BLaER1 (cell line): ENCODE data around the gene TLN1.

Source experiments
- H3K27ac ChIP-seq: shearing (Covaris generic); formaldehyde crosslinking; 2 replicates; pipeline ENCODE4 v1.8.1; 2022
- H3K27me3 ChIP-seq: shearing (Covaris generic); formaldehyde crosslinking; 2 replicates; pipeline ENCODE4 v1.8.1; 2022
- H3K36me3 ChIP-seq: shearing (Covaris generic); formaldehyde crosslinking; 2 replicates; pipeline ENCODE4 v1.8.1; 2022
- H3K4me1 ChIP-seq: shearing (Covaris generic); formaldehyde crosslinking; 2 replicates; pipeline ENCODE4 v1.8.1; 2022
- H3K4me2 ChIP-seq: shearing (Covaris generic); formaldehyde crosslinking; 2 replicates; pipeline ENCODE4 v1.8.1; 2022
- H3K4me3 ChIP-seq: shearing (Covaris generic); formaldehyde crosslinking; 2 replicates; pipeline ENCODE4 v1.8.1; 2022
- H3K9ac ChIP-seq: shearing (Covaris generic); formaldehyde crosslinking; 2 replicates; pipeline ENCODE4 v1.8.1; 2022
- H3K9me3 ChIP-seq: shearing (Covaris generic); formaldehyde crosslinking; 2 replicates; pipeline ENCODE4 v1.8.1; 2022
- H4K20me1 ChIP-seq: shearing (Covaris generic); formaldehyde crosslinking; 2 replicates; pipeline ENCODE4 v1.8.1; 2022
- Cebpa-rat ChIP-seq: shearing (Covaris generic); IDR thresholded peaks from 2 replicates; pipeline ENCODE4 v1.8.1; 2022

The TLN1 gene

DNA sequence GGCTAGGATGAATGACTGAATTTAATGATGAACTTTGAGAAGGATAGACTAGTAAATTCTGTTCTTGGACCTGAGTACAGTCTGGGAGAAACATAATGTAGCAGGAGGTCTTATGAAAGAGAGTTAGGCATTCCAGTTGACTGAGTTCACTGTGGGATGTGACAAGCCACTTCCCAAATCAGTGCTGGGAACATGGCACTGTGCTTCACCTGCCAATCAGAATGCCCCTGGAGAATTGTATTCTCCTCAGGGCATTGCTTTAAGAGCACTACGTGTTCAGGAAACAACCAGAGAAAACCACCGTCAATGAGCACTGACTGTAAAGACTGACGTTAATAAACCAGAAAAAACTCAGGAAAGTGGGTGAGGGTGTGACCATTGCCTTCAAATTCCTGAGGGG, 72.7 kb downstream of the TLN1 start:
- Histone ChIP-seq H3K36me3 (peaks cover 11% of the 10 kb centered on the region), H3K9me3 (no peaks in the 10 kb centered on the region), H4K20me1 (no peaks in the 10 kb centered on the region), H3K4me1 (peaks cover 79% of the 10 kb centered on the region), H3K4me3 (peak overlapping the region; percentile 75), H3K9ac (peak overlapping the region; percentile 92), H3K27me3 (no peaks in the 10 kb centered on the region), H3K27ac (peak overlapping the region; percentile 98; the same call in 1 of the 2 replicates), H3K4me2 (peak overlapping the region; percentile 94)
- no peak for TF ChIP-seq Cebpa-rat

DNA sequence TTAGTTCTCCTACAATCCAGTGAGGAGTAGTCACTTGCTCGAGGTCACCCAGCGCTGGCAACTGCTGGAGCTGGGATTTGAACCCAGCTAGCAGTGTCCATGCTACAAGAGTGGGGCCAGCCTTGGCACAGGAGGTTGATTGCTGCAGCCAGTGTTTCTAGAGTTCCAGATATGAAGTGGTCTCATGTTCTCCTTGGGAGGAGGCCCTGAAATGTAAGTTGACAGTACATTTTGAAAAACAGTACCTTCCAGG, 73.1 kb downstream of the TLN1 start:
- H4K20me1 ChIP-seq, result no peaks in the 10 kb centered on the region
- peaks cover 79% of the 10 kb centered on the region for H3K4me1 ChIP-seq
- H3K9ac ChIP-seq, result peak overlapping the region; percentile 92
- peak overlapping the region; percentile 94 for H3K4me2 ChIP-seq
- peak overlapping the region; percentile 75 for H3K4me3 ChIP-seq
- no peaks in the 10 kb centered on the region for H3K27me3 ChIP-seq
- H3K36me3 ChIP-seq, result peaks cover 11% of the 10 kb centered on the region
- TF ChIP-seq Cebpa-rat, result no peak
- no peaks in the 10 kb centered on the region for H3K9me3 ChIP-seq
- H3K27ac ChIP-seq, result peak overlapping the region; percentile 98

DNA sequence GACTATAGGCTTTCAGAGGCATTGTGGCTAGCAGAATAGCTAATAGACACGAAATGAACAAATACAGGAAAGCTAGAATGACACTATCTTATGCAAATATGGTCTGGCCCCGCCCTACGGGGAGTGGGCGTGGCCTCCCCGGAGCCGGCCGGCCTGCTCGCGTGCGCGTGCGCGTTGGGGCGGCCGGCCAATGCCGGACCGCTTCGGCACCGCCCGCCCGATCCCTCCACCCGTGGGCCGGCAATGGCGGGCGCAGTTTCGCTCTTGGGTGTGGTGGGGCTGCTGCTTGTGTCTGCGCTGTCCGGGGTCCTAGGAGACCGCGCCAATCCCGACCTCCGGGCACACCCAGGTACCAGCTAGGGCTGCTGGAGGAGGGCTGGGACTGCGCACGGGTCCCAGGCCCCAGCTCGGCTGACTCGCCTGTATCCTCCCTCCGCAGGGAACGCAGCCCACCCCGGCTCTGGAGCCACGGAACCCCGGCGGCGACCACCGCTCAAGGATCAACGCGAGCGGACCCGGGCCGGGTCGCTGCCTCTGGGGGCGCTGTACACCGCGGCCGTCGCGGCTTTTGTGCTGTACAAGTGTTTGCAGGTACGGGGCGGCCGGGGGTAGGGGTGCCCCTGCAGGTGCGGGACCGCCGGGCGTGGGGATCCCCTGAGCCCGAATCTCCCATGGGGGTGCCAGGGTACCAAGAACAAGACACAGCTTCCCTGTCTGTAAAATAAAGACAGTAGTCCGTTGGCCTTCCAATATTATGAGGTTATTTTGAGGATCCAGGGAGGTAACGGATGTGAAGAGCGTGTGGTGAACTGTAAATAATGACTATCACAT, 73.6 kb downstream of the TLN1 start, which contains the start of gene CCDC107:
CCDC107 (plus strand) TSS at position 156 of the 831 bp plus-strand sequence; CDS start at position 244, 88 bp downstream.
- H3K9ac ChIP-seq, result peak within 1 kb of the TSS; percentile 92
- peak within 1 kb of the TSS; percentile 98 for H3K27ac ChIP-seq
- no peaks in the 10 kb centered on the region for H3K27me3 ChIP-seq
- peaks cover 11% of the 10 kb centered on the region for H3K36me3 ChIP-seq
- TF ChIP-seq Cebpa-rat, result no peak
- H3K9me3 ChIP-seq, result no peaks in the 10 kb centered on the region
- H3K4me2 ChIP-seq, result peak within 1 kb of the TSS; percentile 94
- H4K20me1 ChIP-seq, result no peaks in the 10 kb centered on the region
- peak within 1 kb of the TSS; percentile 75 for H3K4me3 ChIP-seq
- peaks cover 75% of the 10 kb centered on the region for H3K4me1 ChIP-seq

DNA sequence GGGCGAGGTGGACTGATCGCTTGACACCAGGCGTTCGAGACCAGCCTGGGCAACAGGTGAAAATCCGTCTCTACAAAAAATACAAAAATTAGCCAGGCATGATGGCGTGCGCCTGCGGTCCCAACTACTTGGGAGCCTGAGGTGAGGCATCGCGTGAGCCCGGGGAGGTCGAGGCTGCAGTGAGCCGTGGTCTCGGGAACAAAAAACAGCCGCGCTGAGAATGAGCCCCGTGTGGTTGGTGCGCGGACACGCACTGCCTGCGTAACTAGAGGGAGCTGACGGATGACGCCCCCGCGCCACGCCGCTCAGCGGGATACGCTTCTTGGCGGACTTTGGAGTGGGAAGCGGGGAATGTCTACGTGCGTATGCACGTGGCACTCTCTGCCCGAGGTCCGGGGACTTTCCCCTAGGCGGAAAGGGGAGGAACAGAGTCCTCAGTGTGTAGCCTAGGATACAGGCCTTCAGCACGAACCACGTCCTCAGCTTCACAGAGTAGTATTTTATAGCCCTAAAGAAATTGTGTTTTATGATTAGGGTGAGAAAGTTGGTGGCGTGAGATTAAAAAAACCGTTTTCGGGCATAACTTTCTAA, 74.4 kb downstream of the TLN1 start, which contains the start of gene RMRP:
RMRP (minus strand) TSS at position 474 of the 591 bp plus-strand sequence.
- H3K4me1 ChIP-seq, result peaks cover 71% of the 10 kb centered on the region

DNA sequence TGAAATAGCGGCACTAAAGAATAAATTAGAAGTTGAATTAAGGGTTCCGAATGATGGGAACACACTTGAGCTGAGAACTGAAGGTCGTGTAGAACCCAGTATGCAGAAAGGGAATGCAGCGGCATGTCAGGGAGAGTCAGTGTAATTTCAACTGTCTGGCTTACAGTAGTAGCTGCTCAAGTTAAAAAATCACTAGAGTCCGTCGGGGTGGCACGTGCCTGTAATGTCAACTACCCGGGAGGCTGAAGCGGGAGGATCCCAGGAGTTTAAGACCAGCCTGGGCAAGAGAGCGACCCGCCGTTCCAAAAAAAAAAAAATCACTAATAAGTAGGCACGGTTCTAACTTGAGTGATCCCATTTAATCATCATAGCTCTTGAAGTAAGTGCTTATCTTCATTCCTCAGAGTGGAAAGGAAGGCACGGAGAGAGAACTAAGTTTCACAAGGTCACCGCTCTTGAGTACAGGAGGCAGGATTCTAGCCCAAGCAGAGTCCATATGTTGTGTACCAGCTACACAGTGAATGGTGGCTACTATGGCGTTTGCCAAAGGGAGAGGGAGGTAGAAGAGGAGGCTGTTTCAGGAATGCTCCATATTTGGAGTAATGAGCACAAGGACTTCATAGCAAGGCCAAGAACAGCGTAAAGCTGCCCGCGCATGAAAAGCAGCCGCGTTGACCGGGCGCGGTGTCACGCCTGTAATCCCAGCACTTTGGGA, 75.0 kb downstream of the TLN1 start:
- Histone ChIP-seq H3K4me3 (peak overlapping the region; percentile 75), H3K9me3 (no peaks in the 10 kb centered on the region), H3K27ac (peak overlapping the region; percentile 98), H3K9ac (peak overlapping the region; percentile 92; the same call in 1 of the 2 replicates), H4K20me1 (no peaks in the 10 kb centered on the region), H3K36me3 (peaks cover 11% of the 10 kb centered on the region), H3K4me2 (peak overlapping the region; percentile 94), H3K27me3 (no peaks in the 10 kb centered on the region), H3K4me1 (peaks cover 71% of the 10 kb centered on the region)
- no peak for TF ChIP-seq Cebpa-rat

More for the DNA sequence above, 74.4 kb downstream of the TLN1 start, which contains the start of gene RMRP:
- H3K36me3 ChIP-seq, result peaks cover 11% of the 10 kb centered on the region
- H3K9ac ChIP-seq, result peak within 1 kb of the TSS; percentile 92
- H3K9me3 ChIP-seq, result no peaks in the 10 kb centered on the region
- no peaks in the 10 kb centered on the region for H3K27me3 ChIP-seq
- peak within 1 kb of the TSS; percentile 94 for H3K4me2 ChIP-seq
- no peak for TF ChIP-seq Cebpa-rat
- no peaks in the 10 kb centered on the region for H4K20me1 ChIP-seq
- peak within 1 kb of the TSS; percentile 75 for H3K4me3 ChIP-seq
- peak within 1 kb of the TSS; percentile 98 for H3K27ac ChIP-seq

DNA sequence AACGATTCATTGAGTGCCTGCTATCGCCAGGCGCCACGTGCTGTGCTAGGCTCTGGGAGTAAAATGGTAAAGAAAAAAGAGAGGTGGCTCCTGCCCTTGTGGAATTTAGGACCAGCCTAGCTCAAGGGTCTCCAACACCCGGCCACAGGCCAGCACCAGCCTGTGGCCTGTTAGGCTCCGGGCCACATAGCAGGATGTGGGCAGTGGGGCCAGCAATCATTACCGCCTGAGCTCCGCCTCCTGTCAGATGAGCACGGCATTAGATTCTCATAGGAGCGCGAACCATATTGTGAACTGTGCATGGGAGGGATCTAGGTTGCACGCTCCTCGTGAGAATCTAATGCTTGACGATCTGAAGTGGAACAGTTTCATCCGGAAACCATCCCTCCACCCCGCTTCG, 75.6 kb downstream of the TLN1 start:
- no peak overlapping the region for H3K27ac ChIP-seq
- no peaks in the 10 kb centered on the region for H4K20me1 ChIP-seq
- H3K9me3 ChIP-seq, result no peaks in the 10 kb centered on the region
- no peak overlapping the region for H3K4me3 ChIP-seq
- peak overlapping the region; percentile 94; the same call in 1 of the 2 replicates for H3K4me2 ChIP-seq
- H3K9ac ChIP-seq, result no peak overlapping the region
- no peak for TF ChIP-seq Cebpa-rat
- H3K36me3 ChIP-seq, result peaks cover 11% of the 10 kb centered on the region
- no peaks in the 10 kb centered on the region for H3K27me3 ChIP-seq
- peaks cover 71% of the 10 kb centered on the region for H3K4me1 ChIP-seq

DNA sequence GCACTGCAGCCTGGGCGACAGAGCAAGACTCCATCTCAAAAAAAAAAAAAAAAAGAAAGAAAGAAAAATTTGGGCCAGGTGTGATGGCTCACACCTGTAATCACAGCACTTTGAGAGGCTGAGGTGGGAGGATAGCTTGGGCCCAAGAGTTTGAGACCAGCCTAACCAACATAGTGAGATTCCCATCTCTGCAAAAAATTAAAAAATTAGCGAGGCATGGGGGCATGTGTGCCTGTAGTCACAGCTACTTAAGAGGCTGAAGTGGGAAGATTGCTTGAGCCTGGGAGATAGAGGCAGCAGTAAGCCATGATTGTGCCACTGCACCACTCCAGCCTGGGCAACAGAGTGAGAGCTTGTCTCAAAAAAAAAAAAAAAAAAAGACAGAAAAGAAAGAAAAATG, 78.4 kb downstream of the TLN1 start:
- peaks cover 71% of the 10 kb centered on the region for H3K4me1 ChIP-seq
- no peak overlapping the region for H3K9ac ChIP-seq
- H3K9me3 ChIP-seq, result no peaks in the 10 kb centered on the region
- H3K4me2 ChIP-seq, result no peak overlapping the region
- H4K20me1 ChIP-seq, result no peaks in the 10 kb centered on the region
- no peaks in the 10 kb centered on the region for H3K36me3 ChIP-seq
- H3K27me3 ChIP-seq, result no peaks in the 10 kb centered on the region
- H3K4me3 ChIP-seq, result no peak overlapping the region
- no peak overlapping the region for H3K27ac ChIP-seq
- TF ChIP-seq Cebpa-rat, result no peak

DNA sequence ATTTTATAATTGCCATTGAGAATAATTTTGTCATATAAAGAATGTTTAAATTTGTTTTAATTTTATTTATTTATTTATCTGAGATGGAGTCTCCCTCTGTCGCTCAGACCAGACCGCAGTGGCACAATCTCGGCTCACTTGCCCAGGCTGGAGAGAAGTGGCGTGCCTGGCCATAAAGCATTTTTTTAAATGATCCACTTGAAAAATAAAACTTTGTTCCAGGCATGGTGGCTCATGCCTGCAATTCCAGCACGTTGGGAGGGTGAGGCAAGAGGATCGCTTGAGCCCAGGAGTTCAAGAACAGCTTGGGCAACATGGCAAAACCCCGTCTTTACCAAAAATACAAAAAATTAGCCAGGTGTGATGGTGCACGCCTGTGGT, 79.2 kb downstream of the TLN1 start:
- Histone ChIP-seq H3K4me1 (peaks cover 79% of the 10 kb centered on the region), H3K36me3 (no peaks in the 10 kb centered on the region), H3K4me2 (no peak overlapping the region), H3K9me3 (no peaks in the 10 kb centered on the region), H4K20me1 (no peaks in the 10 kb centered on the region), H3K27me3 (no peaks in the 10 kb centered on the region), H3K27ac (no peak overlapping the region), H3K9ac (no peak overlapping the region), H3K4me3 (no peak overlapping the region)
- TF ChIP-seq Cebpa-rat, result no peak

DNA sequence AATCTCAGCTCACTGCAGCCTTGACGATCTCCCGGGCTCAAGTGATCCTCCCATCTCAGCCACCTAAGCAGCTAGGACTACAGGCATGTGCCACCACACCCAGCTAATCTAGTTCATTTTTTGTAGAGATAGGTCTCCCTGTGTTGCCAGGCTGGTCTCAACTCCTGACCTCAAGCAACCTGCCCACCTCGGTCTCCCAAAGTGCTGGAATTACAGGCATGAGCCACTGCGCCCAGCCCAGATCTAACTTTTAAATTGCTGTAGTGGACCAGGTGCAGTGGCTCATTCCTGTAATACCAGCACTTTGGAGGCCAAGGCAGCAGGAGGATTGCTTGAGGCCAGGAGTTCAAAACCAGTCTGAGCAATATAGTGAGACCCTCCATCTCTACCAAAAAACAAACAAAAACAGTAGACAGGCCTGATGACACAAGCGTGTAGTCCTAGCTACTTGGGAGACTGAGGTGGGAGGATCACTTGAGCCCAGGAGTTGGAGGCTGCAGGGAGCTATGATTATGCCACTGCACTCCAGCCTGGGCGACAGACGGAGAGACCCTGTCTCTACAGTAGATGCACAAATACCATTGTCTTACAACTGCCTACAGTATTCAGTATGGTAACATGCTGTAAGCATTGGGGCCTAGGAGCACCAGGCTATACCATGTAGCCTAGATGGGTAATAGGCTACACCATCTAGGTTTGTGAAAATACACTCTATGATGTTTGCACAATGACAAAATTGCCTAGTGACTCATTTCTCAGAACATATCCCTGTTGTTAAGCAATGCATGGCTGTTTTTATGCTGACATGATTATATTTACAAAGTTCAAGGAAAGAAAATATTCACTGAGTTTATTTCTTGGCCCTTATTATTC, 79.8 kb downstream of the TLN1 start:
- H3K9ac ChIP-seq, result no peak overlapping the region
- H3K27me3 ChIP-seq, result no peaks in the 10 kb centered on the region
- H3K4me3 ChIP-seq, result no peak overlapping the region
- peaks cover 81% of the 10 kb centered on the region for H3K4me1 ChIP-seq
- no peaks in the 10 kb centered on the region for H3K9me3 ChIP-seq
- no peaks in the 10 kb centered on the region for H4K20me1 ChIP-seq
- peak overlapping the region; percentile 98 for H3K4me2 ChIP-seq
- H3K27ac ChIP-seq, result no peak overlapping the region; the same call in 1 of the 2 replicates
- H3K36me3 ChIP-seq, result no peaks in the 10 kb centered on the region
- TF ChIP-seq Cebpa-rat, result no peak
